GM19025 (cell line): Measurements from ENCODE around the gene FLVCR2.

Experiments used
- ATAC-seq: cut with Tn5 transposase; IDR thresholded peaks from one replicate; pipeline ENCODE4 v1.9.1; 2021; ENCODE audit warnings: mild to moderate bottlenecking, low read depth, moderate library complexity; ENCODE audit not compliant: unreplicated experiment

FLVCR2 gene

DNA sequence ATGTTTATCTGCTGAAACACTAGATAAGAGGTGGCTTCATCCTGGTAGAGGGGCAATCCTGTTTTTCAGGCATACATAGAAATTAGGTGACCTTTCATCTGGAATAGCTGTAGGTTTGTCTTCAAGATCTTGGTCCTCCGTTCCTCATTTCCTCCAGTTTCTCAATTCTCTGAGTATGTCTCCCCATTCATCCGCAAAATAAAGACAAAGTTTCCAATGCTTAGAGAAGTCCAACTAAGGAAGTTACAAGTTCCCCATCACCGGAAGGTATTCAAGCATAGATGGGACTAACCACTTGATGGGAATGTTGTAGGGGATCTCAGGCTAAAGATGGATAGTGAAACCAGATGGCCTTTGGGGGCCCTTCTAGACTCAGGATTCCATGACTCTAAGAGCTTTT lies 48.0 kb downstream of the FLVCR2 start:
- no peak for ATAC-seq

GRCh38 chr14:75626863-75627262 lies 48.4 kb downstream of the FLVCR2 start:
- ATAC-seq = no peak

GRCh38 chr14:75627406-75627805 lies 49.0 kb downstream of the FLVCR2 start:
- no peak for ATAC-seq

DNA sequence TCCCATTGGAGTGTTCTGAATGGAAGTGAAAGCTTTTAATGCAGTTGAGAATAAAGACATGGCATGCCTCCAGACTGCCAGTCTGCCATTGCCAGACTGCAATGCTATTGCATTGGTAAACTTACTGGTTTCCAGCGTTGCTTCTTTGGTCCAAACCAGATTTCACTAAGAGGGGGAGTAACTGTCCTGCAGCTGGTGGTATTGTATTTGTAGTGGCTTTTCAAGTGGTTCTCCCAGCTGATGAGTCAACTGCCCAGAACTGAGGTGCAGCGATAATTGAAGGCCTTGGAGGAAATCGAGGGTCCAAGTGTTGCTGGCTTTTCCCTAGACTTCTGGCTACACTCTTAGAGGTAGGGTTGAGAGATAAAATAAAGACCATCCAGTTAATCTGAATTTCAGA lies 50.4 kb downstream of the FLVCR2 start:
- no peak for ATAC-seq

- ATAC-seq = no peak
Observed at GRCh38 chr14:75630695-75631452, 52.5 kb downstream of the FLVCR2 start.

GRCh38 chr14:75631453-75631831 lies 53.0 kb downstream of the FLVCR2 start:
- ATAC-seq = no peak

GRCh38 chr14:75634848-75635247 lies 56.4 kb downstream of the FLVCR2 start:
- no peak for ATAC-seq

DNA sequence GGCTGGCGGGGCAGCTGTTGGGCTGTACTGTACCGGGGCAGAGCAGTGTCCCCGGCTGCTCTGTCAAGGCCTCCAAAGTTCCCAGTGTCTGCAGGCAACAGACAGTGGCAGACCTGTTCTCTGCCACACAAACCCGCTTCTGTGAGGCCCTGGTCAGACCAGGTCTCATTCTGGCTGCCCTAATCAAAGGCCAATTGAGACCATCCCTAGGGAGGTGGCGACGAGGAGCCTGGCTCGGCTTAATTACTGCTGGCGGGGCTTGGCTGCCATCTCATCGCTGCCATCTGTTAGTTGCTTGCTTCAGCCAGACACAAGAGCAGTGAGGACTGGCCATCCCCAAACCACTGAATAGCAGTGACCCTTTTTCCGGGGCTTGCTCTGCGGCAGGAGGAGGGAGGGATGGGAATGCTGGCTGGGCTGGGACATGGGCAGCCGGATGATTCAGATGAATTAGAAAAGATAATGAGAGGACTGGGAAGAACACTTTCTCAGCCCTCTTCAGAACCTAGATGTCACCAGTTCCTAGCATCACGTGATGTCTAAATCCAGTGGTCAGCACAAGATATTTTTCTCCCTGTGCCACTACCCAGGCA lies 57.8 kb downstream of the FLVCR2 start:
- no peak for ATAC-seq

DNA sequence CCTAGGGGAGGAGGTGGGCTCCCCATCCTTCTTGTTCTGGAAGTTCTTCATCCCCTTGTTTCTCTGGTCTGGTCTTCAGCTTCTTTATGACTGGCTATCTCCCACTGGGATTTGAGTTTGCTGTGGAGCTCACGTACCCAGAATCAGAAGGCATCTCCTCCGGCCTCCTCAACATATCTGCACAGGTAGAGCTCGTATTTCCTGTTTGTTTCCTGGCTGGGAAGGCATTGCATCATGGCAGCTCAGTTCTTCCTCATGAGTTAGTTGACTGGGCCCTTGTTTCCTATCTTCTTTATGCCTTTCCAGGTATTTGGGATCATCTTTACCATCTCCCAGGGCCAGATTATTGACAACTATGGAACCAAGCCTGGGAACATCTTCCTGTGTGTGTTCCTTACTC lies 62.5 kb downstream of the FLVCR2 start:
- no peak for ATAC-seq

DNA sequence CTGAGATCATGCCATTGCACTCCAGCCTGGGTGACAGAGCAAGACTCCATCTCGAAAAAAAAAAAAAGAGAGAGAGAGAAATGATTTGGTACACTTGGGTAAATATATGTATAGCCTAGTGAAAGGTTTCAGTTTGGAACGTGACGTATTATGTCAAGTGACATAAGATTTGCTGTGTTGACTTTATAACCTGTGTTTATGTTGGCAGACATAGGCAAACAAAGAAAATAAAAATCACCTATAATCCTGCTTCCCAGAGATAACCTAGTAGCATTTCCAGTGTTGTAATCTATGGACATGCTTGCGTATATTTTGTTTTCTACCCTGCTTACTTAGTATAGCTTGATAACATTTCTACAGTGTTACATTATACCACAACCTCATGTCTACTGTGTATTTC lies 65.6 kb downstream of the FLVCR2 start:
- no peak for ATAC-seq

DNA sequence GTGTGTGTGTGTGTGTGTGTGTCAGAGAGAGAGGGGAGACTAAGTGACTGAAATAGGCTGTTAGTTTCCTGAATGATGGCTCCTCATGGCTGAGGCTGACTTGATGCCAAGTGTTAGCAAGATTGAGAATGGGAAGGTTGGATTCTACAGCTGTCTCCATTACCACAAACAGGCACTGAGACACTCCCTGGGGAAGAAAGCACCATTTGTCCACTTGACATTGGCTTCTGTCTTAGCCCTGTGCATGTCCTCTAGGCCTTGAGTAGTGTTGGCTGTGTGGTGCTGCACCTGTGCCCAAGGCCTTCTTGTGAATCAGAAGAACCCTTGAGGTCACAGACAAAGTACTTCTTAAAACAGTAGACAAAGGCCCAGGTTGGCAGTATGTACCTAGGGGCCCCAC lies 66.6 kb downstream of the FLVCR2 start:
- ATAC-seq = no peak

- ATAC-seq = no peak
Observed at GRCh38 chr14:75646762-75647161, 68.3 kb downstream of the FLVCR2 start.

GRCh38 chr14:75647640-75648039 lies 69.2 kb downstream of the FLVCR2 start:
- no peak for ATAC-seq

DNA sequence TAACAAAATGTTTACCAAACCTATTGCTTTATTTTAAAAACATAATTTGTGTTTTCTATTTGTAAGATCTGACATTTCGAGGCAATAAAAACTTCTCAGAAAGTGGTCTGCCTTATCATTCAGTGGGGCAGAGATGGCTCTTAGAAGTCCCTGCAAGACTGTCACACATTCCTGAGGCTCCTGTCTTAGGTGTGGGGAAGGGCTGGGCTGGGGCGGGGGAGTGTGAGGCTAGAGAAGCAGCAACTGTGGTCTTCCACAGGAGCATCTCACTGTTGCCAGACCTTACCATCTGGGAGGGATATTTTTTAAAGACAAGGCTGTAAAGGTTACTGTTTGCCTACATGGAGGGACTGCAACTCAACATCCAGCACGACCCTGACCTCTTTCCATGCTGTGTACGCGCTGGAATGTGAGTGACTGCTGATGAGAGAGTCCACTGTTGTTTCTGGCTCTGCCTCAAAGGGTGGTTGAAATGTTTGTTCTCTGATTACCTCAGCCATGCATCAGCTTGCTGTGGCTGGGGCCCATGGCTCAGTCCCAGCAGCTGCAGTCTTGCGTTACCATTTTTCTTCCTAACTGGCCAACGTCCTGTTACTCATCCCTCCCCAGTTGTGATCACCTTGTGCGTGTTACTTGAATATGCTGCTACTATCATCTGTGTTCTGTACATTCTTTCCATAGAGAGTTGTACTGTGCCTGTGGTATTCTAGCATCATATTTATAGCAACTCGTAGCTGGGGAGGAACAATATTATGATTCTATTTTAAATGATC lies 69.8 kb downstream of the FLVCR2 start:
- ATAC-seq = no peak

GRCh38 chr14:75649337-75649736 lies 70.9 kb downstream of the FLVCR2 start:
- ATAC-seq = no peak

DNA sequence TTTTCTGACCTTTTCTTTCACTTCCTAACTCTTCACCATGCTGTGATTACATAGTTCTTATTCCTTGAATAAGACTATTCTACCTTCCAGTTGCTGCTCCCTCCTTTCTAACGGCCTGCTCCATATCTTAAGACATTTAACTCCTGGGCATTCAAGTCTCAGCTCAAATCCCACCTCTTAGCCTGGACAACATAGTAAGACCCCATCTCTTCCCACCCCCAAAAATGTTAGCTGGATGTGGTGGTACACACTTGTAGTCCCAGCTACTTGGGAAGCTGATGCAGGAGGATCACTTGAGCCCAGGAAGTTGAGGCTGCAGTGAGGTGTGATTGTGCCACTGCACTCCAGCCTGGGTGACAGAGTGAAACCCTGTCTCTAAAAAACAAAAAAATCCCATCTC lies 71.4 kb downstream of the FLVCR2 start:
- no peak for ATAC-seq

DNA sequence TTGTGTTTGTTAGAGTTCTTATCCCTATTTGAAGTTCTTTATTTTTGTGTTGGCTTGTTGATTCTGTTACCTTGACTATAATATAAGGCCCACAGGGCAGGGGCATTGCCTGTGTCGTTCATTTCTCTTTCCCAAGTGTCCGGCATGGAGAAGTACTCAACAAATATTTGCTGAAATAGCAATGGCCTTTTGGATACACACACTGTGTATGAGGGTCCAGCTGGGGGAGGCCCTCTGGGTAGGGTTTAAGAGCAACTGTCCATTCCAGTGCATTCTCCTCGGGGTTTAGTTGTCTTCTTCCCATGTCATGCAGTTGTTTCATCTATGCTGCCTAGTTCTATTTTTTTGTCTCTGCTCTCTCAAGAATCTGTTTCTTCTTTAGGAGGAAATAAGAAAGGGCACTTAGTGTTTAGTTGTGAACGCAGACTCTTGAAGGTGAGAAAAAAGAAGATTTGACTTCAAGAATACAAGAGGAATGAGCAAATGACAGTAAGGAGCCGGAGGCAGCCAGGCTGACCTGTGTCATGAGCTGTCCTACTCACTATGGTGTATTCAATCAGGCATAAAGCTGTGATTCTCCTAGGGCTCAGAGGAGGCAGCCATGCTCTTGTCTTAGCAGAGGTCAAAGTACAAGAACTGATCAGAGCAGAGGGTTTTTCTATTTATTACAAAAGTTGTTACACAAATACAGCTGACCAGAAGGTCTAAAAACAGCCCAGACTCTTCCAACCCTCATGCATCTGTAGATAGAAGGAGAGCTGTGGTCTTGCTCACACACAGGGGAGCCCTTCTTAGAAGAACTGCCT lies 72.0 kb downstream of the FLVCR2 start:
- no peak for ATAC-seq

DNA sequence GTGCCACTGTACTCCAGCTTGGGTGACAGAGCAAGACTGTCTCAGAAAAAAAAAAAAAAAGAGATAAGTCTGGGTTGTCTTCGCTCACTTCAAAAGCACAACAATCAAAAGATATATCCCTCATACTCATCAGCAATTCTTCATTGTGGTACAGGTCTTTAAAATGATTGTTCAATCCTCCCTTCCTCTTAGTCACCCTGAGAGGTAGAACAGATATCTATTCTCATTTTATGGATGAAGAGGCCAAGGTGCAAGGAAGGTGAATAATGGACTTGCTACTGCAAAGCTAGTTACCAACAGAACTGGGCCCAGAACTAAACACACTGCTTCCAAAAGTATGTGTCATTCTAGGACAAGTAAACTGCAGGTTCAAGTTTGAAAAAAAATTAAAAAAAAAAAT lies 75.1 kb downstream of the FLVCR2 start:
- ATAC-seq = no peak

DNA sequence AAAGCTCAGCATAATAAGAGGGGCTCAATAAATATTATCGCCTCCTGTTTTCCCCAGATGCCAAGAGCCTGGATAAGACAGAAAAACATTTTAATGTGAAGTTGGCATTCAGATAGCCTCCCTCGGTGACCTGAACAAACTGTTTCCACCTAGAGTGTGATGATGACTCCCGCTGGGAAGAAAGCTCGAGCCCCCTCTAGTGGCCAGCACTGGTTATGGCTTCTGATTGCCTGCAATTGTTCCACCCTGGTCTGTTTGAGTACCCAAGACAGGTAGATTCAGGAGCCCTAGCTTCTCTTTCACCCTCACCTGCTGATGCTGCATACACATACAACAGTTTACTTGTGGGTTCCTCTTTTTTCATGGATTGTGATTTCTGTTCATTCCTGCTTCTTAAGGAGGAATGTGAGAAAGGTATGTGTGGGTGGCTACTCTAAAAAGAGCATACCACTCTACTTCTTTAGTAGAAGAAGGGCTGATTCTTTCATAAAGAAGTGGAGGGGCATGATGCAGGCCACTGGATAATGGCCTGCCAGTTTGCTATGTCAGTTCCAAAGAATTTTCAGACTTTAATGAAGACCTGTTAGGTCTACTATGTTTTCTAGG lies 75.8 kb downstream of the FLVCR2 start:
- ATAC-seq = no peak

DNA sequence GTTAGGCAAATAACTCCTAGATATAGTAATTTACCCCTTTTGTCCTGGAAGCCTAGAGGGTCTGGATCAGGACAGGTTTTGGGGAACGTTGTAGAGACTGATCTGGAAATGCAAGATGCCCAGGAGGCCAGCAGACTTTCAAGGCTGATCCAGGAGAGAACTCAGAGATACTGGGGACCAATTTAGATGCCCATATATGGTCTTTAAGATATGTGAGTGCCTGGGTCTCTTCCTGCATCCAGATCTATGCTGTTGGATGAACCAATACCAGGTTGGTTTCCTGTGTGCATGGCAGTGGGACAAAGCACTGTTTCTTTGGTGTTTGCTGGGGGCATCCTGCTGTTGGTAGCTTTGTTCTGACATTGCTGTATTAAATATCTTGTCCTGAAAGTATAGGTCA lies 76.8 kb downstream of the FLVCR2 start:
- ATAC-seq = no peak

DNA sequence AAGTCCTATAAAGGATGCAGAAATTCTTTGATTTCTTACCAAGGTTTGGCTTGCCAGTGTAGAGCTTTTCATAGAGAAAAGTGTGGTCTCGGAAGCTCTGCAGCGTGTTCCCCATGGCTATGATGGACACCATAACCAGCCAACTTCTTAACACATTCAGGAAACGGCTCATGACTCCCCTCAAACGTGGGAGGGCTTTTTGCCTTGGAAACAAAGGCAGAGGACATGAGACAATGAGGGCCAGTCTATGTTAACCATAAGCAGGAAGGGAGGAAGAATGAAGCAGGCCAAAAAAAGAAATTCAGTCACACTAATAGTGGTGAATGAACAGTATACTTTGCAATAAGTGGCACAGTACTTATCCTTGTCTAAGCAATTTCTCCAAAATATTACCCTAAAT lies 78.9 kb downstream of the FLVCR2 start:
- ATAC-seq = no peak
